ENCODE results near the gene ARID3C. TPM values are rescaled to one million over a fixed set of nuclear protein-coding genes. Genes with fewer than 3 reads are reported as not detected.

The ARID3C gene
- total RNA-seq = not detected

GRCh38 chr9:34628656-34629490 is at the start of gene ARID3C:
Gene ARID3C, minus strand, starts transcription at chr9:34629066. Its CDS starts 1,052 bp downstream, at chr9:34628014.
- 1 to 3% methylated on average over 18 to 69 of the region's 69 CpGs for WGBS, 2 donors
- Histone ChIP-seq H3K27ac (no peak within 1 kb of the TSS), H3K27me3 (peaks cover 0 to 26% of the 10 kb centered on the region in 2 donors), H3K36me3 (replicated peaks in 1 of 2; ENCODE audit: insufficient read depth in 1 of 2, low read depth in 2 of 2) (no peaks in the 10 kb centered on the region), H3K4me1 (peaks cover 12% of the 10 kb centered on the region), H3K9me3 (no peaks in the 10 kb centered on the region), H3K4me3 (no peak within 1 kb of the TSS)
- ATAC-seq = peak; percentile 88
- peak in 1 of 7 experiments; percentile 13 for TF ChIP-seq CTCF (IDR thresholded peaks at IDR 0.05)
- no peak for TF ChIP-seq POLR2A (IDR thresholded peaks at IDR 0.05)
- peak; percentile 49 to 71 (median 56) for DNase-seq
- intact Hi-C loops (cut with DNase I) = no loop called here

- 97% methylated on average over 2 of the region's 2 CpGs for WGBS, 2 donors
- Histone ChIP-seq H3K9me3 (no peaks in the 10 kb centered on the region), H3K4me1 (no peaks in the 10 kb centered on the region), H3K4me3 (no peak overlapping the region), H3K27ac (no peak overlapping the region), H3K27me3 (no peaks in the 10 kb centered on the region), H3K36me3 (replicated peaks in 1 of 2; ENCODE audit: insufficient read depth in 1 of 2, low read depth in 2 of 2) (no peaks in the 10 kb centered on the region)
- no peak for ATAC-seq
- intact Hi-C loops (cut with DNase I) = no loop called here
- DNase-seq = no peak
- no peak for TF ChIP-seq CTCF (IDR thresholded peaks at IDR 0.05)
- TF ChIP-seq POLR2A (IDR thresholded peaks at IDR 0.05) = no peak
These were observed 47.0 kb upstream of the ARID3C start for GRCh38 chr9:34675869-34676268.

GRCh38 chr9:34675048-34675714 is 46.3 kb upstream of the ARID3C start:
- TF ChIP-seq CTCF (IDR thresholded peaks at IDR 0.05) (peak in 6 of 7 experiments; percentile 15 to 76 (median 51)), POLR2A (IDR thresholded peaks at IDR 0.05) (no peak)
- Histone ChIP-seq H3K4me1 (no peaks in the 10 kb centered on the region), H3K36me3 (replicated peaks in 1 of 2; ENCODE audit: insufficient read depth in 1 of 2, low read depth in 2 of 2) (no peaks in the 10 kb centered on the region), H3K9me3 (no peaks in the 10 kb centered on the region), H3K4me3 (no peak overlapping the region), H3K27ac (no peak overlapping the region), H3K27me3 (no peaks in the 10 kb centered on the region)
- intact Hi-C loops (cut with DNase I) = no loop called here
- WGBS, 2 donors = 48 to 50% methylated on average over 9 to 10 of the region's 10 CpGs
- DNase-seq = peak; percentile 56 to 78 (median 64)
- no peak for ATAC-seq

GRCh38 chr9:34674440-34674839 is 45.6 kb upstream of the ARID3C start:
- TF ChIP-seq CTCF (IDR thresholded peaks at IDR 0.05) (no peak), POLR2A (IDR thresholded peaks at IDR 0.05) (no peak)
- no peak overlapping the region for H3K27ac ChIP-seq
- H3K4me3 ChIP-seq = no peak overlapping the region
- no peaks in the 10 kb centered on the region for H3K4me1 ChIP-seq
- intact Hi-C loops (cut with DNase I) = no loop called here
- DNase-seq = no peak
- ATAC-seq = no peak
- H3K36me3 ChIP-seq (replicated peaks in 1 of 2; ENCODE audit: insufficient read depth in 1 of 2, low read depth in 2 of 2) = no peaks in the 10 kb centered on the region
- 46 to 47% methylated on average over 3 of the region's 3 CpGs for WGBS, 2 donors
- H3K9me3 ChIP-seq = no peaks in the 10 kb centered on the region
- H3K27me3 ChIP-seq = no peaks in the 10 kb centered on the region

Measured in body of pancreas (tissue), 4 donors.